SK-N-SH (cell line): ENCODE data around the gene CLCN1. TPM values are rescaled to one million over a fixed set of nuclear protein-coding genes. Genes with fewer than 3 reads are reported as not detected.

Source experiments
- CTCF ChIA-PET: fragments of 300-600, 350-600 bp; formaldehyde crosslinking; extraction: SDS; loops from one replicate; lab custom pipeline; 2021; lab: Yijun Ruan, JAX
- POLR2A ChIA-PET: fragments of 350-600 bp; sonication (Branson Sonifier 250); formaldehyde crosslinking; extraction: SDS; loops from one replicate; lab custom pipeline; 2020; ENCODE audit warnings: antibody characterized with exemption, inconsistent platforms; lab: Yijun Ruan, JAX
- DNase-seq: peaks from one replicate; pipeline ENCODE4 v3.0.0; 2012
- H2AFZ ChIP-seq: fragments of 200-600 bp; sonication (generic); 2 replicates; pipeline ENCODE4 v1.8.1; 2016; ENCODE audit warnings: antibody characterized with exemption, mild to moderate bottlenecking, low read depth
- H3F3A ChIP-seq: fragments of 200-600 bp; sonication (generic); replicated peaks from 2 replicates; pipeline ENCODE3; 2016; ENCODE audit warnings: antibody characterized with exemption, mild to moderate bottlenecking; ENCODE audit not compliant: insufficient read depth
- H3K27ac ChIP-seq, 2 experiments: fragments of 200-500 bp in 1 of 2; fragments of 200-600 bp in 1 of 2; sonication (Bioruptor generic) in 1 of 2; sonication (generic), shearing (Covaris generic) in 1 of 2; 2 replicates each; pipeline versions ENCODE4 v1.5.1 to v1.6.1; 2014 to 2016; ENCODE audit warnings: low read depth in 2 of 2, inconsistent platforms in 1 of 2, low read length in 1 of 2, mild to moderate bottlenecking in 1 of 2, mixed read lengths in 1 of 2
- H3K27me3 ChIP-seq: fragments of 200-600 bp; sonication (generic), shearing (Covaris generic); 2 replicates; pipeline ENCODE4 v1.6.1; 2016; ENCODE audit warnings: mixed run types; ENCODE audit not compliant: insufficient read depth
- H3K36me3 ChIP-seq, 2 experiments: fragments of 200-500 bp in 1 of 2; fragments of 200-600 bp in 1 of 2; sonication (Bioruptor generic) in 1 of 2; sonication (generic) in 1 of 2; replicated peaks in 1 of 2; 2 replicates each; pipeline versions ENCODE3 to v1.5.1; 2014 to 2016; ENCODE audit warnings: low read length in 1 of 2, mild to moderate bottlenecking in 1 of 2; ENCODE audit not compliant: insufficient read depth in 2 of 2, control insufficient read depth in 1 of 2
- H3K4me1 ChIP-seq, 2 experiments: fragments of 200-500 bp in 1 of 2; fragments of 200-600 bp in 1 of 2; sonication (Bioruptor generic) in 1 of 2; sonication (generic), shearing (Covaris generic) in 1 of 2; 2 replicates each; pipeline versions ENCODE4 v1.5.1 to v1.6.1; 2014 to 2016; ENCODE audit warnings: low read depth in 1 of 2, low read length in 1 of 2, mixed run types in 1 of 2; ENCODE audit not compliant: insufficient read depth in 2 of 2, control insufficient read depth in 1 of 2
- H3K4me2 ChIP-seq: fragments of 200-600 bp; sonication (generic), shearing (Covaris generic); 2 replicates; pipeline ENCODE4 v1.6.1; 2017; ENCODE audit warnings: mixed run types
- H3K4me3 ChIP-seq, 2 experiments: fragments of 200-500 bp in 1 of 2; fragments of 200-600 bp in 1 of 2; sonication (Bioruptor generic) in 1 of 2; sonication (generic), shearing (Covaris generic) in 1 of 2; 2 replicates each; pipeline versions ENCODE4 v1.5.1 to v1.8.1; 2014 to 2016; ENCODE audit warnings: low read depth in 2 of 2, inconsistent platforms in 1 of 2, low read length in 1 of 2, mild to moderate bottlenecking in 1 of 2, mixed read lengths in 1 of 2, moderate library complexity in 1 of 2
- H3K79me2 ChIP-seq: fragments of 200-600 bp; sonication (generic); 2 replicates; pipeline ENCODE4 v1.8.1; 2017; ENCODE audit warnings: mild to moderate bottlenecking; ENCODE audit not compliant: insufficient read depth
- H3K9ac ChIP-seq: fragments of 200-600 bp; sonication (generic); 2 replicates; pipeline ENCODE4 v1.6.1; 2017; ENCODE audit warnings: mixed run types
- H3K9me2 ChIP-seq: fragments of 200-600 bp; sonication (generic); 2 replicates; pipeline ENCODE4 v1.6.1; 2017; ENCODE audit warnings: mixed run types
- H3K9me3 ChIP-seq: fragments of 200-600 bp; sonication (generic); 2 replicates; pipeline ENCODE4 v1.6.1; 2017; ENCODE audit warnings: mixed run types, mild to moderate bottlenecking, moderate library complexity
- H4K20me1 ChIP-seq: fragments of 200-600 bp; sonication (generic); 2 replicates; pipeline ENCODE4 v1.6.1; 2017; ENCODE audit warnings: mild to moderate bottlenecking, mixed run types; ENCODE audit not compliant: insufficient read depth
- CTCF ChIP-seq: fragments of 200-600 bp; sonication (generic); IDR thresholded peaks from 2 replicates; pipeline ENCODE4 v1.6.1; 2017; ENCODE audit warnings: antibody characterized with exemption, mild to moderate bottlenecking, moderate library complexity
- ELF1 ChIP-seq: IDR thresholded peaks from 2 replicates; pipeline ENCODE4 v1.4.0; 2012
- FOXJ3 ChIP-seq: sonication (generic); formaldehyde crosslinking; IDR thresholded peaks from 2 replicates; pipeline ENCODE4 v1.5.1; 2020; ENCODE audit warnings: mild to moderate bottlenecking, missing genetic modification reagents
- FOXM1 ChIP-seq: IDR thresholded peaks from 2 replicates; pipeline ENCODE4 v1.4.0; 2012; ENCODE audit warnings: low read depth, mild to moderate bottlenecking
- IRF3 ChIP-seq: fragments of 150-350 bp; IDR thresholded peaks from 2 replicates; pipeline ENCODE4 v1.6.1; 2016; ENCODE audit warnings: mild to moderate bottlenecking, low read depth, low read length
- JUND ChIP-seq: IDR thresholded peaks from 2 replicates; pipeline ENCODE4 v1.4.0; 2012
- MAX ChIP-seq: IDR thresholded peaks from 2 replicates; pipeline ENCODE4 v1.4.0; 2012; ENCODE audit warnings: low read depth
- MEF2A ChIP-seq: IDR thresholded peaks from 2 replicates; pipeline ENCODE4 v1.4.0; 2012; ENCODE audit warnings: low read depth, borderline replicate concordance
- MXI1 ChIP-seq: IDR thresholded peaks from 2 replicates; pipeline ENCODE4 v1.6.1; 2012; ENCODE audit warnings: mild to moderate bottlenecking, low read depth, low read length, improper control_type of control experiment
- NRF1 ChIP-seq: IDR thresholded peaks from 2 replicates; pipeline ENCODE4 v1.6.1; 2012; ENCODE audit warnings: low read depth, mild to moderate bottlenecking, low read length
- POLR2AphosphoS5 ChIP-seq: IDR thresholded peaks from 2 replicates; pipeline ENCODE4 v1.6.1; 2012; ENCODE audit warnings: low read depth, low read length
- RAD21 ChIP-seq: IDR thresholded peaks from 2 replicates; pipeline ENCODE4 v1.6.1; 2012; ENCODE audit warnings: mild to moderate bottlenecking, low read length
- REST ChIP-seq: IDR thresholded peaks from 2 replicates; pipeline ENCODE4 v1.6.1; 2012; ENCODE audit warnings: mild to moderate bottlenecking, low read depth, low read length, moderate library complexity
- RFX5 ChIP-seq: IDR thresholded peaks from 2 replicates; pipeline ENCODE4 v1.6.1; 2012; ENCODE audit warnings: mild to moderate bottlenecking, improper control_type of control experiment, low read length
- SIN3A ChIP-seq: IDR thresholded peaks from 2 replicates; pipeline ENCODE4 v1.6.1; 2012; ENCODE audit warnings: low read depth, mild to moderate bottlenecking, low read length, moderate library complexity, borderline replicate concordance
- SMC3 ChIP-seq: IDR thresholded peaks from 2 replicates; pipeline ENCODE4 v1.6.1; 2012; ENCODE audit warnings: low read depth, low read length, improper control_type of control experiment
- TAF1 ChIP-seq: IDR thresholded peaks from 2 replicates; pipeline ENCODE4 v1.6.1; 2012; ENCODE audit warnings: low read depth, mild to moderate bottlenecking, low read length, moderate library complexity, borderline replicate concordance
- TCF12 ChIP-seq: IDR thresholded peaks from 2 replicates; pipeline ENCODE4 v1.4.0; 2012
- TEAD4 ChIP-seq: IDR thresholded peaks from 2 replicates; pipeline ENCODE4 v1.4.0; 2012; ENCODE audit warnings: mild to moderate bottlenecking, borderline replicate concordance; ENCODE audit not compliant: insufficient read depth
- YY1 ChIP-seq: IDR thresholded peaks from 2 replicates; pipeline ENCODE4 v1.4.0; 2012; ENCODE audit warnings: low read depth, mild to moderate bottlenecking
- WGBS: methylation state at CpG from one replicate; pipeline ENCODE4 v1.1.6; 2017; ENCODE audit warnings: low lambda C conversion rate; 5-methylcytosine and 5-hydroxymethylcytosine counted together
- polyA plus RNA-seq, 3 experiments: library from polyadenylated mRNA; depleted of rRNA; stranded (reverse); fragments of >200 nt; gene quantifications; 2 replicates each; pipeline ENCODE4 v1.2.3, GENCODE V29; 2012

The CLCN1 gene
- polyA plus RNA-seq, 1 of the 3 experiments (the other 2 are of a cell fraction) = 0.12 TPM

- H3K27ac ChIP-seq = peak overlapping the region in 1 of 2 experiments; percentile 1; a peak in 1 of 4 replicates
- ChIA-PET CTCF (interaction anchor here (0.6 to 7.0 kb wide), 29 partner anchors 8 to 97 kb away, joined by 3 to 60 read pairs (median 4); partner anchors contain the start of genes CASP2, CLCN1 and GSTK1), POLR2A (interaction anchor here (1.1 kb wide), 1 partner anchor 12 kb away, joined by 3 read pairs; the partner anchor contains the start of gene CASP2)
- H3K9me3 ChIP-seq = no peaks in the 10 kb centered on the region
- no peak overlapping the region for H3K4me2 ChIP-seq
- H3K4me3 ChIP-seq = no peak overlapping the region
- H3K4me1 ChIP-seq = peaks cover 0 to 26% of the 10 kb centered on the region in 2 experiments; a peak in 2 of 4 replicates
- H3K36me3 ChIP-seq = peaks cover 93 to 95% of the 10 kb centered on the region in 2 experiments
- H3K27me3 ChIP-seq = no peaks in the 10 kb centered on the region
- no peak overlapping the region for H3K9ac ChIP-seq
- DNase-seq = no peak
- H3K79me2 ChIP-seq = peaks cover 20% of the 10 kb centered on the region; the same call in 1 of the 2 replicates
- no peak overlapping the region for H2AFZ ChIP-seq
- TF ChIP-seq SIN3A (no peak), RAD21 (no peak), TEAD4 (no peak), CTCF (no peak), TCF12 (no peak), FOXJ3 (CRISPR knock-in tag) (no peak), RFX5 (no peak), MAX (no peak), FOXM1 (no peak), REST (no peak), JUND (no peak), TAF1 (no peak), YY1 (no peak), MEF2A (no peak), MXI1 (no peak), POLR2AphosphoS5 (no peak), ELF1 (no peak), NRF1 (no peak), IRF3 (no peak), SMC3 (no peak)
- no peaks in the 10 kb centered on the region for H3K9me2 ChIP-seq
- peaks cover 16% of the 10 kb centered on the region for H4K20me1 ChIP-seq
- 81% methylated on average over 2 of the region's 2 CpGs for WGBS
- H3F3A ChIP-seq = peaks cover 25% of the 10 kb centered on the region
These were observed 16.6 kb upstream of the CLCN1 start for GRCh38 chr7:143299346-143299745.
